Keratinocyte (primary cell): Measurements from ENCODE around the gene CTNNBL1. TPM values are rescaled to one million over a fixed set of nuclear protein-coding genes. Genes with fewer than 3 reads are reported as not detected.

Experiments used
- DNase-seq: peaks from one replicate; pipeline ENCODE4 v3.0.0-alpha.2; 2011; ENCODE audit warnings: low read depth, missing footprints, low spot score
- FAIRE-seq: peaks from 2 replicates; lab custom pipeline; 2011; peaks lifted over from hg19 to GRCh38; lab: Jason Lieb, UNC
- H2AFZ ChIP-seq: 2 replicates; pipeline ENCODE4 v1.6.0; 2012; ENCODE audit warnings: low read length, control low read depth, inconsistent platforms; ENCODE audit not compliant: control insufficient read depth
- H3K27ac ChIP-seq: 2 replicates; pipeline ENCODE4 v1.5.1; 2011; ENCODE audit warnings: low read length; ENCODE audit not compliant: control insufficient read depth, insufficient read depth
- H3K27me3 ChIP-seq: 3 replicates; pipeline ENCODE4 v1.6.0; 2011; ENCODE audit warnings: low read length; ENCODE audit not compliant: control insufficient read depth, insufficient read depth; ENCODE audit errors: extremely low read depth
- H3K36me3 ChIP-seq, 2 experiments: 2 replicates in 1 of 2; 3 replicates in 1 of 2; pipeline ENCODE4 v1.5.1; 2011; ENCODE audit warnings: low read length in 2 of 2, mild to moderate bottlenecking in 1 of 2; ENCODE audit not compliant: control insufficient read depth in 2 of 2, insufficient read depth in 2 of 2; ENCODE audit errors: extremely low read depth in 1 of 2
- H3K4me1 ChIP-seq: 3 replicates; pipeline ENCODE4 v1.5.1; 2011; ENCODE audit warnings: low read length; ENCODE audit not compliant: control insufficient read depth, insufficient read depth; ENCODE audit errors: extremely low read depth
- H3K4me2 ChIP-seq: 3 replicates; pipeline ENCODE4 v1.6.0; 2011; ENCODE audit warnings: low read depth, low read length; ENCODE audit not compliant: control insufficient read depth, insufficient read depth; ENCODE audit errors: extremely low read depth
- H3K4me3 ChIP-seq, 3 experiments: fragments of 200-600 bp in 1 of 3; sonication (generic) in 1 of 3; 2 replicates in 2 of 3; 3 replicates in 1 of 3; pipeline ENCODE4 v1.5.1; 2011 to 2016; ENCODE audit warnings: low read length in 3 of 3, mild to moderate bottlenecking in 3 of 3, control low read depth in 2 of 3, inconsistent platforms in 1 of 3, low read depth in 1 of 3, mixed read lengths in 1 of 3, mixed run types in 1 of 3, moderate library complexity in 1 of 3; ENCODE audit not compliant: control insufficient read depth in 2 of 3, insufficient read depth in 2 of 3; ENCODE audit errors: extremely low read depth in 1 of 3
- H3K79me2 ChIP-seq: 2 replicates; pipeline ENCODE4 v1.6.0; 2012; ENCODE audit warnings: low read length; ENCODE audit not compliant: control insufficient read depth, insufficient read depth
- H3K9ac ChIP-seq: 3 replicates; pipeline ENCODE4 v1.6.0; 2011; ENCODE audit warnings: low read length; ENCODE audit not compliant: control insufficient read depth, insufficient read depth; ENCODE audit errors: extremely low read depth
- H3K9me1 ChIP-seq: 3 replicates; pipeline ENCODE4 v1.6.0; 2011; ENCODE audit warnings: low read length; ENCODE audit not compliant: control insufficient read depth, insufficient read depth; ENCODE audit errors: extremely low read depth
- H3K9me3 ChIP-seq: 2 replicates; pipeline ENCODE4 v1.5.1; 2012; ENCODE audit warnings: low read depth, low read length; ENCODE audit not compliant: control insufficient read depth
- H4K20me1 ChIP-seq: 3 replicates; pipeline ENCODE4 v1.6.0; 2011; ENCODE audit warnings: low read length; ENCODE audit not compliant: control insufficient read depth, insufficient read depth; ENCODE audit errors: extremely low read depth
- EZH2 ChIP-seq: IDR thresholded peaks from one replicate; pipeline ENCODE4 v1.6.1; 2012; ENCODE audit warnings: inconsistent platforms, mild to moderate bottlenecking, low read length, moderate library complexity
- dilution Hi-C: fragments of 300-500 bp; cut with MboI; formaldehyde crosslinking; loops from one replicate; pipeline ENCODE4 v1.7.0; 2020; ENCODE audit warnings: low sequenced_read_pairs; ENCODE audit not compliant: extremely low pct_ligation_motif_present
- polyA plus RNA-seq, 5 experiments: library from polyadenylated mRNA; depleted of rRNA in 3 of 5; stranded (reverse) in 3 of 5; stranded (forward) in 1 of 5; unstranded in 1 of 5; fragments of >200 nt; gene quantifications; 1 replicate in 1 of 5; 2 replicates in 3 of 5; 3 replicates in 1 of 5; pipeline versions ENCODE4 v1.2.1 to v1.2.3, GENCODE V29; 2011 to 2012; ENCODE audit warnings: missing spikeins in 2 of 5, low read depth in 1 of 5, low replicate concordance in 1 of 5
- TF ChIP-seq, protein P1 (sequence below), 3 experiments: IDR thresholded peaks in 1 of 3; conservative IDR thresholded peaks in 1 of 3; optimal IDR thresholded peaks in 1 of 3; 2 replicates in 2 of 3; 3 replicates in 1 of 3; pipeline versions ENCODE3 to v1.5.1; 2011; ENCODE audit warnings: low read length in 3 of 3, mild to moderate bottlenecking in 3 of 3, moderate library complexity in 2 of 3, control low read depth in 1 of 3, inconsistent platforms in 1 of 3; ENCODE audit not compliant: insufficient read depth in 2 of 3; ENCODE audit errors: extremely low read depth in 1 of 3

The CTNNBL1 gene
- polyA plus RNA-seq, 1 donor (not counting 4 experiments of a cell fraction or from before 2014, with no cell fraction given): 37.0 TPM

DNA sequence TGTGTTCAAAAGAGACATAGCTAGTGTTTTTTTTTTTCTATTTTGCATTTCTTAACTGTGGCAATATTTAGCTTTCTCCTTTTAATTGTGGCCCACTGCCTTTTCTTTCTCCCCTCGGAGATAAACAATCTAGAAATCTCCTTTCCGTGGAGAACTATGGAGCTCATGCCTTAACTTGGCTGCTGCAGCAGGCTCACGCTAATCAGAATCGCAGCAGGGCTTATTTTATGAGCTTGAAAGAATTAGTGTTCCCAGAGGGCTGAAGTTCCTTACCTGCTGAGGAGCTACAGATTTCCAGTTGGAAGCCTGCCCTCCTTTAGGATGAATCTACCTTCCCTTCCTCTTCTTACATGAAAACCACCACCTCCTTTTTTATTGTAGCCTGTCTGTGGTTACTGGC lies 35.6 kb downstream of the CTNNBL1 start:
- Histone ChIP-seq H3K27ac (no peak overlapping the region), H3K4me1 (peaks cover 9% of the 10 kb centered on the region), H2AFZ (no peak overlapping the region), H3K4me3 (no peak overlapping the region), H4K20me1 (peaks cover 2% of the 10 kb centered on the region), H3K9ac (no peak overlapping the region), H3K9me3 (no peaks in the 10 kb centered on the region), H3K36me3 (peaks cover 5 to 7% of the 10 kb centered on the region in 2 experiments), H3K9me1 (peaks cover 4% of the 10 kb centered on the region), H3K79me2 (peaks cover 13% of the 10 kb centered on the region), H3K4me2 (no peak overlapping the region), H3K27me3 (no peaks in the 10 kb centered on the region)
- FAIRE-seq (no peak), DNase-seq (no peak)
- TF ChIP-seq EZH2: no peak
- TF ChIP-seq, protein P1, sequence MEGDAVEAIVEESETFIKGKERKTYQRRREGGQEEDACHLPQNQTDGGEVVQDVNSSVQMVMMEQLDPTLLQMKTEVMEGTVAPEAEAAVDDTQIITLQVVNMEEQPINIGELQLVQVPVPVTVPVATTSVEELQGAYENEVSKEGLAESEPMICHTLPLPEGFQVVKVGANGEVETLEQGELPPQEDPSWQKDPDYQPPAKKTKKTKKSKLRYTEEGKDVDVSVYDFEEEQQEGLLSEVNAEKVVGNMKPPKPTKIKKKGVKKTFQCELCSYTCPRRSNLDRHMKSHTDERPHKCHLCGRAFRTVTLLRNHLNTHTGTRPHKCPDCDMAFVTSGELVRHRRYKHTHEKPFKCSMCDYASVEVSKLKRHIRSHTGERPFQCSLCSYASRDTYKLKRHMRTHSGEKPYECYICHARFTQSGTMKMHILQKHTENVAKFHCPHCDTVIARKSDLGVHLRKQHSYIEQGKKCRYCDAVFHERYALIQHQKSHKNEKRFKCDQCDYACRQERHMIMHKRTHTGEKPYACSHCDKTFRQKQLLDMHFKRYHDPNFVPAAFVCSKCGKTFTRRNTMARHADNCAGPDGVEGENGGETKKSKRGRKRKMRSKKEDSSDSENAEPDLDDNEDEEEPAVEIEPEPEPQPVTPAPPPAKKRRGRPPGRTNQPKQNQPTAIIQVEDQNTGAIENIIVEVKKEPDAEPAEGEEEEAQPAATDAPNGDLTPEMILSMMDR (optimal IDR thresholded peaks at IDR 0.05 in 1 of 3, IDR thresholded peaks at IDR 0.05 in 1 of 3, conservative IDR thresholded peaks at IDR 0.05 in 1 of 3; ENCODE audit: extremely low read depth in 1 of 3, insufficient read depth in 2 of 3, low read length in 3 of 3): no peak
- dilution Hi-C loops: no loop called here

DNA sequence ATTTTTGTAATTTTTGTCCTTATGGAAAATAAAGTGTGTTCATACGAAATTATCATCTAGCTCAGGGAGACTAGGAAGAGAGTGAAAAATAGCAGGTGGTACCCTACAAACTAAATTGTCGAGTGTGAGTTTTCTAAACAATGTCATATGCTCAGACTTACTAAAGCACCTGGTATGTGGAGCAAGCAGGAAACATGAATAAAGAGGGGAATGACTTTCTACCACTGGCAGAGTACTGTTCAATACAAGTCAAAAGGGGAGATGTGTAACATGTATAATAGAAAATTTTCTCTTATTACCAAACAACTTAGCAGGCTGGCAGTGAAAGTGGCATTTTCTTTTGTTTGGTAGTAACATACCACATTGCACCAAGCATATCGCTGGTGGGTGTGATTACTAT lies 36.1 kb downstream of the CTNNBL1 start:
- no peak overlapping the region for H3K27ac ChIP-seq
- H3K27me3 ChIP-seq: no peaks in the 10 kb centered on the region
- no peak overlapping the region for H2AFZ ChIP-seq
- H3K9me1 ChIP-seq: peaks cover 4% of the 10 kb centered on the region
- peaks cover 2% of the 10 kb centered on the region for H4K20me1 ChIP-seq
- H3K9me3 ChIP-seq: no peaks in the 10 kb centered on the region
- peak; percentile 23 for FAIRE-seq
- H3K4me1 ChIP-seq: peaks cover 9% of the 10 kb centered on the region
- H3K4me2 ChIP-seq: no peak overlapping the region
- no peak for TF ChIP-seq EZH2
- TF ChIP-seq, protein P1 (optimal IDR thresholded peaks at IDR 0.05 in 1 of 3, IDR thresholded peaks at IDR 0.05 in 1 of 3, conservative IDR thresholded peaks at IDR 0.05 in 1 of 3; ENCODE audit: extremely low read depth in 1 of 3, insufficient read depth in 2 of 3, low read length in 3 of 3): no peak
- no peak for DNase-seq
- peaks cover 5 to 7% of the 10 kb centered on the region in 2 experiments for H3K36me3 ChIP-seq
- dilution Hi-C loops: no loop called here
- peaks cover 12% of the 10 kb centered on the region for H3K79me2 ChIP-seq
- no peak overlapping the region for H3K9ac ChIP-seq
- H3K4me3 ChIP-seq: no peak overlapping the region
